Occipital lobe (tissue), 2 donors: Measurements from ENCODE around the gene WDR27. TPM values are rescaled to one million over a fixed set of nuclear protein-coding genes. Genes with fewer than 3 reads are reported as not detected.
"Not testable (repeated sequence)": the region's sequence is repeated elsewhere in the genome, so short reads cannot be mapped to it uniquely, and the experiment has no call there.

ENCODE experiments used
- DNase-seq: peaks from one replicate; lab custom pipeline; 2025; lab: John Stamatoyannopoulos, UW
- total RNA-seq: library from RNA; depleted of rRNA; stranded (reverse); fragments of >200 nt; gene quantifications from one replicate; pipeline ENCODE4 v1.2.3, GENCODE V29; 2014

WDR27 gene
- total RNA-seq, 1 donor from 2014 or later = 31.5 TPM

DNA sequence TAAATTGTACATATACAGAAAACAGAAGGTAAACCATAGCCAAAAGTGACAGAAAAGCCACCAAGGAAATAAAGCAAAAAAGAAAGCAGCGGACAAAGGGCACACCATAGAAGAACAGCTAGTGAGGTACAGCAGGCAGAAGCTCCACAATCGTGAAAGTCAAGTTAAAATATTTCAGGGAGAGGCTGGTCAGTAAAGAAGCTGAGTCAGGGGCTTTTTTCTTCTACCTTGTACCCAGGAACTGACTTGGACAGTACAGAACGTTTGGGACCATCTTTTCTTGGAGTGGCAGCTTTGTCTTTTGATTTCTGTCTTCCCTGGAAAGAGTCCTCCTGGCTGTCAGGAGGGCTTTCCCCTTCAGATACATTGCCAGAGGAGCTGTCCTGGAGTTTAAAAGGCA is 8.2 kb upstream of the WDR27 start:
- DNase-seq = no peak

DNA sequence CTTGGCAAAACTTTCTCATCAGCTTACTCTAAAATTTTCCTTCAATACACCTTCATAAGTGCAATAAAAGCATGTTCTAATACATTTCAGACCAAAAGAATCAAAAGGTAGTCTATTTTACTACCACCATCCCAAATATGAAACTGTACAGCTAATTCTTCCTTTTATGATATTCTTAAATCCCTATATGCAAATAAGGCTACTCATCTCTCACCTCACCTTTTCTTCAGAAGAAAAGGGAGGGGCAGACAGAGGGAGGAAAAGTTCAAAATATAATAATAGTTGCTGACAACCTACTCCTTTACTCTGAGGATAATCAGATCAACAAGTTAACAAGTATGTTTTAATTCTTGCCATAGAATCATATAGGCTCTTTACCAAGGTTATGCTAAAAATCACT is 7.5 kb upstream of the WDR27 start:
- no peak for DNase-seq

DNA sequence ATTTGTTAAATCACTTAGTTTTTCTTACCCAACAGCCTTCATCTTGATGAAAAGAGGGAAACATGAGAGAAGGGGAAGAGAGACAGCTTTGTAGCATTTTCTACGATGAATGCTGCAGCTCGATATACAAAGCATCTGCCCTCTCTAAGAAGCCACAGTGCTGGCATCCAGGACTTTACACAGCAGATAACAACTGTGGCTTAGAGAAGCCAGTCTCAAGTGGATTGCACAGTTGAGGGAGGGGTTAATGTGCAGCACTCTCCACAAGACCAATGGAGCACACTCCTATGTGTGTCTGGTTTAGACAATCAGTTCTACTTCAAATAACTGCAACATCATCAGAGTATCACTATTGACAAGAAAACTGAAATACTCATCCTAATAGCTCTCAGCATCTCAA is 5.9 kb upstream of the WDR27 start:
- DNase-seq = no peak

DNA sequence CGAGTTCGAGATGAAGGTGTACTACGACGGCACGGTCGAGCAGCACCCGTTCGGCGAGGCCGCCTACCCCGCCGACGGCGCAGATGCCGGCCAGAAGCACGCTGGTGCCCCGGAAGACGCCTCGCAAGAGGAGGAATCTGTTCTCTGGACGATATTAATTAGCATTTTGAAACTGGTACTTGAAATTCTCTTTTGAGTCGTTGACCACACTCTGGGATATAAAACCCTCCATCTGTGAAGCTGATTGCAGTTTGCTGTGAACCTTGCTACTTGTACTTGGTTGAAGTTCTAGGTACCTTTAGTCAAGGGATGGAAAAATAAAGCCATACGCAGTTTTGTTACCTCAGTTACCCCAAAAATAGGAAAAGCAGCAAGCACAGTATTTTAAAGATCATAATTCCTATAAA is 1.0 kb upstream of the WDR27 start:
- no peak for DNase-seq

DNA sequence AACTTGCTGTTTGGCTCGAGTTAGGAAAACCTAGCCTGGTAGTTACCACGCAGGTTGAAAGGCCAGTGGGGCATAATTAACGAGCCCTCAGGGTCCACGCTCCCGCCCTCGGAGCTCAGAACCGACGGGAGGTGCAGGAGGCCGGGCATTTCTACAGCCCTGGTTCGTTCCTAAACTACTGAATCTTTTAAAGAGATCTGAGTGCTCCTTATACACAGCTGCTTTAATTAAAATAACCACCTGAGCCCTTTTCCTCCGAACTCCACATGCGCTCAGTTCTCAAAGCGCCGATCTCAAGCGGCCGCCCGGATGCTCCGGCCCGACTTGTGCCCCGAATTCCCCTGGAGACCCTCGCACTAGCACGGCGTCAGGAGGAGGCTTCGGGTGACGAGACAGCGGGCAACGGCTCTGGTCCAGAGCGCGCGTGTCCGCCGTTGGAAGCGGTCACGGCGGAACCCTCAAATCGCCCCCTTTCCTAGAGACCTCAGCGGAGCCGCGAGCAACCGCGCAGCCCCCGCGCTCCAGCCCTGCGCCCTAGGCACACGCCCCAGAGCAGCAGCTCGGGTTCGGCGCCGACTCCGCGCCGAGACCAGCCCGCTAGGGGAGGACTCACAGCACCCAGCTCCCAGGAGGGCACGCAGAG is 397 bp downstream of the WDR27 start:
- DNase-seq = no peak

DNA sequence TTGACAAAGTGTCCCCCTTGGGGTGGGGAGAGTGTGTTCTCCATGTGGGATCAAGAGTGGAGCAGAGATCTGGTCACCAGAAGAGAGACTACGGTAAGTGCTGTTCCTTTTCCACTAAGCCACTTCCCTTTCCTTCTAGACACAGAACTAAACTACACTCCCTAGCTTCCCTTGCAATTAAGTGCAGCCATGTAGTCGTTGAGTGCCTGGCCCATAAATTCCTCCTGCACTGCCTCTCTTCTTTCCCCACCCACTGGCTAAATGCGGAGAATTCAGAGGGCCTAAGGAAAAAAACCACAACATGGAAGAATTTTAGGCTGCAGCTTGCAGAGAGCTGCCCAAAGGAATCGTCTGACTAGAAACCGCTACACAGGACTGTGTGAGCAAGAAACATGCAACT is 1.5 kb downstream of the WDR27 start:
- no peak for DNase-seq

DNA sequence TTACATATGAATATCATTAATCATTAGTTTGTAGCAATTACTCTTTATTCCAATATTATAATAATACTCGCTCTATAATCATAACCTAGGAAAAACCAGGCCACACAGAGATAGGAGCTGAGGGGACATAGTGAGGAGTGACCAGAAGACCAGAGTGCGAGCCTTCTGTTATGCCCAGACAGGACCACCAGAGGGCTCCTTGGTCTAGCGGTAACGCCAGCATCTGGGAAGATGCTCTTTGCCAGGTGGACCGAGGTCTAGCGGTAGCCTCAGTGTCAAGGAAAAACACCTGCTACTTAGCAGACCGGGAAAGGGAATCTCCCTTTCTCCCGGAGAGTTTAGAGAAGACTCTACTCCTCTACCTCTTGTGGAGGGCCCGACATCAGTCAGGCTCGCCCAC is 4.7 kb downstream of the WDR27 start:
- not testable (repeated sequence) for DNase-seq

DNA sequence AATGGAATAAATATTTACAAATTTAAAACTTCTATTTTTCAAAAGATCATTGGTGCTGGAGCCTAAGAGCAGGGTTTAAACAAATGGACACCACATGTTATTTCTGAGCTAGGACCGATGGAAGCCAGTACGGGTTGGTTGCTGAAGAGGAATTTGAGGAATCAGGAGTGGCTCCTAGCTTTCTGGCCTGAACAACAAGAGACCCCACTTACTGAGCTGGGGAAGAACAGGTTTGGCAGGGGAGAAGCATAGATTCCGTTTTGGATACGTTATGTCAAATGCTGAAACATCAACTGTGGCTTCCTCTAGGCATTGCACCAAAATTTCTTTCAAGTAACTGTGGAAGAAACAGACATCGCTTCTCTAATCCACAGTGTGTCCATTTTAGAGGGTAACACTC is 6.7 kb downstream of the WDR27 start:
- no peak for DNase-seq

DNA sequence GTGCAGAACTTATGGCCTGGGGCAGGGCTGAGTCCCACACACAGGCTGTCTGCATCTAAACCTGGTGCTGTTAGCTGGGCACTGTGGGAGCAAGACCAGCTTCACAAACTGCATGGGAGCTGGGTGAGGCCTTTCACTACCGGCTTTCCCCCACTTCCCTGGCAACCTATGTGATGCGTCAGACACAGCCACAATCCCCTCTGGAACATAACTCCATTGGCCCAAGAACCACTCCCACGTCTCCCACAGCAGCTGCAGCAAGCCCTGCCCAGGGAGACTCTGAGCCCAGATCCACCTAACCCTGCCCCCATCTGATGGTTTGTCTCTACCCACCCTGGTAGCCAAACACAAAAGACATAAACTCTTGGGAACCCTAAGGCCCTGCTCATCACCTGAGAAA is 9.3 kb downstream of the WDR27 start:
- no peak for DNase-seq

DNA sequence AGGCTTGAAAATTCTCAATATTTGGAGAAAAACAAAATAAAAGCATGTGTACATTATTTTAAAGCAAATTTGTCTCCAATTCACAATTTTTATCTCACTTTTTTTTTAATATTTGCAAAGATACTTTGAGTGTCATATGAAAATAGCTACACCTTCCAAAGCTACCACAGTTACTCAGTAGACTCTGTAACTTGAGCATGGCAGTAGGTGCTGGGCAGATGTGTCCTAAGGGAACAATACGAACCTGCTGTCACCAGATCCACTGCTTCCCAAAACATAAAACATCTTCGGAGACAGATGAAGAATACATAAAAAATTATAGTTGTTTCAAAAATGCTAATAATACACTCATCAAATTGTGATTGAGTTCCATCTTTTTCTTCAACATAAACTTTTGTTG is 10.6 kb downstream of the WDR27 start:
- no peak for DNase-seq

DNA sequence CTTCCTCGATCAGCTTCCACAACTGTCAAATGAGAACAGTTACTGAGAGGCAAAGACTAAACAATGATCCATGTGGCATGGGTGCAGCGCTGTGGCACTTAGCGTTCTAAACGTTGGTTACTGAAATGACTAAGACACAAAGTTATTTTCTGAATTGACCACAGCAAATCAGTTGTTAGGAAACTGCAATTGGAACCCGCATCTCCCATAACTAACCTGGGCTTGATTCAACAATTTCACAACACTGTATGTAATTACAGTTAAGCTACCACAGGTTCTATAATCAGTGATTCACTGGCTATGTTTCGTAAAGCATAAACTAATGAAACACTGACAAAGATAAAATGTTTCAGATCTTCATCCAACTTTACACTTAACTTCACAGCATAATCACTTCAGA is 12.5 kb downstream of the WDR27 start:
- DNase-seq = no peak

DNA sequence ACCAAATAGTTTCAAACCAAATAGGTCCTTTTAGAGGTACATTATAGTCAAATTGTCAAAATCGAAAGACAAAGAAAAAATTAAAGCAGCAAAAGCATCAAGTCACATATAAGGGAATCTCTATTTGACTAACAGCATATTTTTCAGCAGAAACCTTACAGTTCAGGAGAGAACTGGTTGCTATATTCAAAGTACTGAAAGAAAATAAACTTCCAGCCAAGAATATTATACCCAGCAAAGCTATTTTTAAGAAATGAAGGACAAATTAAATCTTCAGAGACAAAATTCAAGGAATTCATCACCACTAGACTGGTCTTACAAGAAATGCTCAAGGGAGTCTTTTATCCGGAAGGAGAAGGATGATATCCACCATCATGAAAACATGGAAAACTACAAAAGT is 16.0 kb downstream of the WDR27 start:
- no peak for DNase-seq

DNA sequence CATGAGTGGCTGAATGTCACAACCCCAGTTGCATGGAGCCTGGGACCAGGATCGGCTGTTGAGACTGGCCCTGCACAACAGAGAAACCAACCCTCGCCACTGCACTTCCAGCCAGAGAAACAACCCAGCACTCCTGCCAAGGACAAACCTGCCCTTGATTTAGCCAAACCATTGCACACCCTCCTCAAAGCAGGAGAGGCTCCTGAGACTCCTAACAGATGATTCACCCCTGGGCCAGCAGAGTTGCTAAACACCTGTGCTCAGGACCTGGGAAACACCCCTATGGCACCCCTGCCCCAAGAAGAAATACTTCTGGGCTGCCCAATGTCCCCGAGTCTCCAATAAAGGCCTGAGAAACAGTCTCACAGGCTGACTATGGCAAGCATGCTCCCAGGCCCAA is 17.8 kb downstream of the WDR27 start:
- no peak for DNase-seq

DNA sequence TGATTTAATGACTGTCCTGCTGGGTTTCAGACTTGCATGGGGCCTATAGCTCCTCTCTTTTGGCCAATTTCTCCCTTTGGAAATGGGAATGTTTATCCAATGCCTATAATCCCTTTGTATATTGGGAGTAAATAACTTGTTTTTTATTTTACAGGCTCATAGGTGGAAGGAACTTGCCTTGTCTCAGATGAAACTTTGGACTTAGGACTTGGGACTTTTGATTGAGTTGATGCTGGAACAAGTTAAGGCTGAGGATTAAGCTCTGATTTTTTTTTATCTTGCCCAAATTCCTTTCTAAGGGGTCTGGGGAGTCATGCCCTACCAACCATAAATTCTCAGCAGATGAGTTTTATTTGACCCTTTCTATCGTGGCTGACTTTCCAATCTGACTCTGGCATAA is 23.5 kb downstream of the WDR27 start:
- DNase-seq = no peak

DNA sequence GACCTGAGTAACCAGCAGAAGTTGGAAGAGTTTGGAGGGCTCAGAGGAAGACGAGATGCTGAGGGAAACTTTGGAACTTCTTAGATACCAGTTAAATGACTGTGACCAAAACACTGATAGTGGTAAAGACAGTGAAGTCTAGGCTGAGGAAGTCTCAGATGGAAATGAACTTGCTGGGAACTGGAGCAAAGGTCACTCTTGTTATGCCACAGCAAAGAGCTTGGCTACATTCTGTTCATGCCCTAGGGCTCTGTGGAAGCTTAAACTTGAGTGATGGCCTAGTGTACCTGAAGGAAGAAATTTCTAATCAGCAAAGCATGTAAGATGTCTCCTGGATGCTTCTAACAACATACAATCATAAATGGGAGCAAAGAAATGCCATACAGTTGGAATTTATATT is 24.7 kb downstream of the WDR27 start:
- DNase-seq = no peak

DNA sequence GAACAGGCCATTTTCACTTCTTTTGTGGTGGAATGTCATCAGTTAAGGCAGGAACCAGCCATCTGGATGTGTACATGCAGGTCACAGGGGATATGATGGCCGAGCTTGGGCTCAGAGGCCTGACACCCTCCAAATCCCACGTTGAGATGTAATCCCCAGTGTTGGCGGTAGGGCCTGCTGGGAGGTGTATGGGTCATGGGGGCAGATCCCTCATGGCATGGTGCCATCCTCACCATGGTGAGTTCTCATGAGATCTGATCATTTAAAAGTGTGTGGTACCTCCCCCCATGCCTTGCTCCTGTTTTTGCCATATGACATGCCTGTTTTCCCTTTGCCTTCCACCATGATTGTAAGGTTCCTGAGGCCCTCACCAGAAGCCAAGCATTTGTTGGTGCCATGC is 26.8 kb downstream of the WDR27 start:
- no peak for DNase-seq

DNA sequence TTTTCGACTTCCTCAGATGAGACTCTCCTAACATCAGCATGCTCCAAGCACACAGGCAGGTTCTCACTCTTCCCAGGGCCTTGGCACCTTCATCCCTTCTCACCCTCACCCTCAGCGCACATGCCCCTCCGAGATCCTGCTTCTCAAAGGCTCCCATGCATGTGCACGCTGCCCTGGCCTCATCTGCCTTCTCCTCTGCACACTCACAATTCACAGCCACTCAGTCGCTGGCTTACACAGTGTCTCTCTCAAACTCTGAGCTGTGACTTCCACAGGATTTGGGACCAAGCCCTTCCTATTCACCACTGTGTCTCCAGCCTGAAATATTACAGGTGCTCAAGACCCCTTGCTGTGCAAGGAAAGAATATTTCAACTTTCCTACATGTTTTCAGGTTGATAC is 30.3 kb downstream of the WDR27 start:
- no peak for DNase-seq

DNA sequence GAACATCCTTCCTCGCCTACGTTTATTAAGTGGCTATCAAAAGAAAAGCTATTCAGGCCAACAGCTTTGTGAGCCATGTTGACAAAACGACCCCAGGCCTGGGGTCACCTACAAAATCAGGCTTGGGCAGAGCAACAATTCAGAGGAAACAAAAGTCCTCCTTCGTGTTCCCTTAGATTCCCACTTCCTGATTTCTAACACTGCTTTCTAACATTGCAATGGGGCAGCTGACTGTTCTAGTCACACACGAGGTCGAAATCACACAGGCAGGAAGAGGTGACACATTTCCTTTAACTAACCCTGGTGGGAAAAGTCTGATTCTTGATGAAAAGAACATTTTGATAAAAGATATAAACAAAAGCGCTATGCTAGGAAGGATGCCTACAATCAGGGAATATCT is 31.9 kb downstream of the WDR27 start:
- no peak for DNase-seq

DNA sequence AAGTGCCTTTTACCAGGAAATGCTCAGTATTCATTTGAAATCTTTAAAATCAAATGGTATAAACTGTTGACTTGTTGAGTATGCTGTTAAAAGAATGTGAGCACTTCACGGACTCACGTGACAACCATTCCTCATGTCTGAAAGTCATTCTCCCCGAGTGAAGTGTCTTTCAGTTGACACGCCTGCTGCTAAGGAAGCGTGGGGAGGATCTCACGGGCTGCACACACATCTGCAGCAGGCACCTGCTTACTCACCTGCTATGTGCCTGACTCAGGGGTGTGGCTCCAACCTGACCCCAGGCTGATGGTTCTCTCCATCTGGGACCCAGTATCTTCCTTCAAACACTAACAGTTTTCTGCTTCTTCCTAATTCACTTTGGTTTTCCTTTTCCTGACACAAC is 32.7 kb downstream of the WDR27 start:
- no peak for DNase-seq

DNA sequence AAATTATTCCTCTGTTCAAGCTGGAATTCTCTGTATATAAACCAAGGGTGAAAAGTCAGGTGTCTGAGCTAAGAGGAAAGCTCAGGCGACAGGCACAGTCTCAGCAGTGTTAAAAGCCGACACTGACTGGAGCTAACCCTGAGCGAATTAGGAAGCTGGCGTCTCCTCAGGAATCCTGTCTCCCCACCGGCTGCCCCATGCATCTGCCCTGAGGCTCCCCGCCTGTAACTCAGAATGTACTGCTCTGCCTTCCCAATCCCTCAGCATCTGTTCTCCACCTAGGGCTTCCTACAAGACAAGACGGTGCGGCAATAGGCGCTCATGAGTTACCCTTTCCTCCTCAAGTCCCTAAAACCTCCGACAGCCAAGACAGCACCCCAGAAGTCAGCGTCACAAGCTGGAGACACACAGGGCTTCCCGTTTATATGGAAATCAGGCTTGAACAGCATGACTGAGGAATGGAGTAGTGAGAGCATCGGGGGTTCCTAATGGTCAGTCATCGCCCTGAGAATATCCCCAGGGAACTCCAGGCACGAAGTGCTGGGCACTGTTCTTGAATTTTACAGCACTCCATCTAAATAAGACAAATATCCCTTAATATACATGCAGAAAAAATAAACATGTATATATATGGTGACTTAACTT is 33.5 kb downstream of the WDR27 start:
- DNase-seq = no peak

DNA sequence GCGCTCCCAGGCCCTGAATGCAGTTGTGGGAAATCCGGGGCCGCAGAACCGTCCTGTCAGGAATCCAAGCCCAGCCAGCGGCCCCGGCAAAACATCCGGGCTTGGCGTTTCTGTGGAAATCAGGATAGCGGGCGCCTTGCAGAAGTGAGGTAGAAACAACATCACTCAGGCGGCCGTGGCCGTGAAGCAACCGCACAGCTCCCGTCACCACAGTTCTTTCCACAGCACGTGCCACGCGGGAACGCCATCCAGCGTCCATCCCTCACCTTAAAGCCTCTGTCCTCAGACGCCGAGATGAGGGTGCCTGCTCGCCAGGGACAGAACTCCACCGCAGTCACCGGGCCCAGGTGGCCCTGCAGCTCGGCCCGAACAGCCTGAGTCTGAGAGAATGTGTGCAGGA is 34.1 kb downstream of the WDR27 start:
- no peak for DNase-seq

DNA sequence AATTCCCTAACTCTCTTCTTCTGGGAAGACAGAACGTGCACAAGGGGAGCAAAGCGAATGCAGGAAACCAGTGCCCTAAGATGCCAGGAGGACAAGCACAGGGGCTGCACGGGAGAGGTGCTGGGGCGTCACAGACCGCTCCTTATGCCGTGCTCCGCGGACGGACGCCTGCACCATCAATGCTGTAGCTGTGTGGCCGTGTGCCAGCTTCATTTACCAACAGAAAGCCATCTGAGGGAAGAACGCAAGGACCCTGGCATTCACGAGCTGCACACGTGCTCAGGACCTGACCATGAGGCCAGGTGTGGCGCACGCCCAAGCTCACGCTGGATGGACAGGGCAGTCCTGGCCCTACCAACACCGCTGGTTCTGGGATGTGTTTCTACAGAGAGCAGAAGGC is 35.4 kb downstream of the WDR27 start:
- DNase-seq = no peak

DNA sequence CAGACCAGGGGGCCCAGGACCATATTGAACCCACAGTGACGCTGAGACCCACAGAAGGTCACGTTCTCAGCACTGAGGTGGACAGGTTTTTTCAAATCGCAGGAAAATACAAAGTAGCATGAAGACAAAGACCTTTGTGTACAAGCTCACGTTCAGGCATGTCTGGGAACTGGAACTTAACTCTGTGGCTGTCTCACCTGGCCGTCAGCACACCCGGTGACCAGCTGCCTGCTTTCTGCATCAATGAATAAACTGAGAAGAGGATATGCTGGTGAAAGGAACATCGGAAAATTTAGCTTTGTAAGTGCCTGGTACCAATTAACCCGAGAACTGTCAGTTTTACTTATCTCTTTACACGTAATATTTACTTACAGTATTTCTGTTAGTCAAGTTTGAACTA is 36.5 kb downstream of the WDR27 start:
- DNase-seq = no peak

DNA sequence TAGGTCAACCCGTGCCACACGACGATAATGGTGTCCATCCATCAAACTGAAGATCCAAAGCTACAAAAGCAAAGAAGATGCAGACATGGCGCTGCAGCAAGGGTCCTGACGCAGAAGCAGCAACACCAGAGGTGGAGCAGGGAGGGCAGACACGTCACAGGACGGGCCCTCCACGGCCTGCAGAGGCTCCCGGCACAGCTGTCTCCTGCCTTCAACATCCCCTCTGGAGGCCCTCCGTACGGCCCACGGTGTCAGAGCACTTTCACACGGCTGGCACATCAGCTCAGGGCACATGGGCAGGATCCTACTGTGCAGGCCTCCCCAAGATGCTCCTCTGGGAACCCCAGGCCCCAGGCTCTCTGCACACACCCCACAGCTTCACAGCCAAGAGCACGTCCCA is 37.6 kb downstream of the WDR27 start:
- DNase-seq = no peak
